Duodenal mucosa (tissue), 2 donors: ENCODE data around the gene SLC17A9.

Experiments
- H3K27ac ChIP-seq: one replicate; pipeline ENCODE4 v1.7.0; 2013; ENCODE audit warnings: low read depth, low read length
- H3K27me3 ChIP-seq, 2 donors: one replicate each; pipeline ENCODE4 v1.7.0; 2013; ENCODE audit warnings: low read length in 2 of 2, control low read depth in 1 of 2; ENCODE audit not compliant: insufficient read depth in 2 of 2, control insufficient read depth in 1 of 2
- H3K36me3 ChIP-seq, 2 donors: one replicate each; pipeline ENCODE4 v1.7.0; 2013; ENCODE audit warnings: low read length in 2 of 2, control low read depth in 1 of 2; ENCODE audit not compliant: insufficient read depth in 2 of 2, control insufficient read depth in 1 of 2
- H3K4me1 ChIP-seq, 2 donors: one replicate each; pipeline ENCODE4 v1.7.0; 2013; ENCODE audit warnings: low read length in 2 of 2, control low read depth in 1 of 2; ENCODE audit not compliant: insufficient read depth in 2 of 2, control insufficient read depth in 1 of 2
- H3K4me3 ChIP-seq, 2 donors: one replicate each; pipeline ENCODE4 v1.7.0; 2013; ENCODE audit warnings: low read length in 2 of 2, low read depth in 1 of 2
- H3K9ac ChIP-seq, 2 donors: one replicate each; pipeline ENCODE4 v1.7.0; 2013; ENCODE audit warnings: low read length in 2 of 2, low read depth in 1 of 2
- H3K9me3 ChIP-seq, 2 donors: one replicate each; pipeline ENCODE4 v1.7.0; 2013; ENCODE audit warnings: low read length in 2 of 2, control low read depth in 1 of 2; ENCODE audit not compliant: control insufficient read depth in 1 of 2

The SLC17A9 gene

GRCh38 chr20:62983210-62983609 lies 30.7 kb downstream of the SLC17A9 start:
- Histone ChIP-seq H3K27ac (no peak overlapping the region), H3K4me1 (peaks cover 0 to 2% of the 10 kb centered on the region in 2 donors), H3K27me3 (peaks cover 28 to 46% of the 10 kb centered on the region in 2 donors), H3K9ac (no peak overlapping the region), H3K36me3 (no peaks in the 10 kb centered on the region), H3K9me3 (no peaks in the 10 kb centered on the region), H3K4me3 (no peak overlapping the region)

DNA sequence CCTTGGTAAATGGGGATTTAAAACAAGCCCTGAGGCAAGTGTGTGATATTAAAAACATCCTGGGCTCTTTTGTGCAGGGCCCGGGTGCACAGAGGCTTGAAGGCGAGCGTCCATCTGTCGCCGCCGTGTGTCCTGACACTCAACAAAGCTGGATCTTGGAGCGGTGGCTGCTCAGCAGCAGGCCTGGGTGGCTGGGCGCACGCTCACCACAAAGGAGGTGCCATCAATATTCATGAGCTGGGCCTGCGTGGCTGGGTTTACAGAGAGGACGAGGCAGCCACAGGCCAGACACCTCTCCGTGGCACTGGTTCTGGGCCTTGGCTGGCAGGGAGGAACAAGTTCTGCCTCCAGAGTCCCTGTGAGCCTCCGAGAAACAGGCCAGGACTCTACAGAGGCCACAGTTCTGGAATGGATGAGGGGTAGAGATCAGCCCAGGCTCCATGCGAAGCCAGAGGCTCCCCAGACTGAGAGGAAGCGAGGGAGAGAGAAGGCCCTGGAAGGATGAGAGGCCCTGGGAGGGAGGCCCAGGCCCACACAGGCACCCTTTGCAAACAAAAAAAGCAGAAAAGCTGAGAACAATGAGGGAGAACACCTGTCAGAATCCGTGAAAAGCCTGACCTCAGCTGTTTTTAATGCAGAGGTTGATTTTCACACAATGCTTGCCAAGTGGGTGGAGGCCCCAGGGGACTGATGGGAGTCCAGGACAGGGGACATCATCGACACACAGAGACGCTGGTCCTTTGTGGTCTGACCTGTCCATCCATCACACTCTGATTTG lies 32.3 kb downstream of the SLC17A9 start:
- Histone ChIP-seq H3K36me3 (no peaks in the 10 kb centered on the region), H3K27me3 (peaks cover 22 to 36% of the 10 kb centered on the region in 2 donors), H3K9me3 (no peaks in the 10 kb centered on the region), H3K27ac (no peak overlapping the region), H3K4me1 (no peaks in the 10 kb centered on the region), H3K4me3 (no peak overlapping the region), H3K9ac (no peak overlapping the region)

- H3K4me1 ChIP-seq: no peaks in the 10 kb centered on the region
- no peak overlapping the region for H3K4me3 ChIP-seq
- H3K27ac ChIP-seq: no peak overlapping the region
- H3K27me3 ChIP-seq: peaks cover 18 to 33% of the 10 kb centered on the region in 2 donors
- no peaks in the 10 kb centered on the region for H3K9me3 ChIP-seq
- H3K36me3 ChIP-seq: no peaks in the 10 kb centered on the region
- no peak overlapping the region for H3K9ac ChIP-seq
Observed at GRCh38 chr20:62985444-62985778, 32.9 kb downstream of the SLC17A9 start.

- Histone ChIP-seq H3K27me3 (peaks cover 17 to 26% of the 10 kb centered on the region in 2 donors), H3K36me3 (no peaks in the 10 kb centered on the region), H3K4me3 (no peak overlapping the region)
Observed at GRCh38 chr20:62986257-62986800, 33.8 kb downstream of the SLC17A9 start.

DNA sequence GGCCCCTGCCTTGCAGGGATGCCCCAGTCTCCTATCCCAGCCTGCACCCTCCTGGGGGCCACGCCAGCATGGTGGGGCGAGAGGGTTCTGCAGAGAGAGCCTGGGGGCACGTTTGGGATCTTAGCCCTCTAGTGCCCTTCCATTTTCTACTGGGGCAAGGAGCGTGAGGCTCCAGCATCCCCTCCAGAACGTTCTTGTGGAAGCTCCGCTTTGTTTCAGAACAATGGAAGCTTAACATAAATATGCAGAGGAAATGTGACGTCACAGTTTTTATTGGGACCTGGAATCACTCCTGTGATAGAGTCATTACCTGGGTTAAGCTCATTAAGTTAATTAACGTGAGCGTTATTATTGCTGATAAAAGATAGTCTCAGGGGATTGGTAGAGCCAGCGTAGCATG lies 34.6 kb downstream of the SLC17A9 start:
- no peak overlapping the region for H3K4me3 ChIP-seq
- H3K4me1 ChIP-seq: no peaks in the 10 kb centered on the region
- H3K9me3 ChIP-seq: no peaks in the 10 kb centered on the region
- peaks cover 14 to 23% of the 10 kb centered on the region in 2 donors for H3K27me3 ChIP-seq
- no peak overlapping the region for H3K9ac ChIP-seq
- H3K27ac ChIP-seq: no peak overlapping the region
- no peaks in the 10 kb centered on the region for H3K36me3 ChIP-seq

More at GRCh38 chr20:62986257-62986800, 33.8 kb downstream of the SLC17A9 start:
- H3K4me1 ChIP-seq: no peaks in the 10 kb centered on the region
- H3K9me3 ChIP-seq: no peaks in the 10 kb centered on the region
- no peak overlapping the region for H3K9ac ChIP-seq
- H3K27ac ChIP-seq: no peak overlapping the region

- H3K9ac ChIP-seq: no peak overlapping the region
- H3K9me3 ChIP-seq: no peaks in the 10 kb centered on the region
- H3K27me3 ChIP-seq: peaks cover 10 to 22% of the 10 kb centered on the region in 2 donors
- H3K27ac ChIP-seq: no peak overlapping the region
- peak overlapping the region; percentile 35 to 45 for H3K4me3 ChIP-seq
- H3K36me3 ChIP-seq: no peaks in the 10 kb centered on the region
- no peaks in the 10 kb centered on the region for H3K4me1 ChIP-seq
Observed at GRCh38 chr20:62989201-62989601, 36.7 kb downstream of the SLC17A9 start.

GRCh38 chr20:62990306-62990825 lies 37.9 kb downstream of the SLC17A9 start:
- Histone ChIP-seq H3K9me3 (no peaks in the 10 kb centered on the region), H3K9ac (no peak overlapping the region), H3K4me1 (no peaks in the 10 kb centered on the region), H3K27me3 (peaks cover 10 to 19% of the 10 kb centered on the region in 2 donors), H3K36me3 (no peaks in the 10 kb centered on the region), H3K4me3 (no peak overlapping the region), H3K27ac (no peak overlapping the region)

DNA sequence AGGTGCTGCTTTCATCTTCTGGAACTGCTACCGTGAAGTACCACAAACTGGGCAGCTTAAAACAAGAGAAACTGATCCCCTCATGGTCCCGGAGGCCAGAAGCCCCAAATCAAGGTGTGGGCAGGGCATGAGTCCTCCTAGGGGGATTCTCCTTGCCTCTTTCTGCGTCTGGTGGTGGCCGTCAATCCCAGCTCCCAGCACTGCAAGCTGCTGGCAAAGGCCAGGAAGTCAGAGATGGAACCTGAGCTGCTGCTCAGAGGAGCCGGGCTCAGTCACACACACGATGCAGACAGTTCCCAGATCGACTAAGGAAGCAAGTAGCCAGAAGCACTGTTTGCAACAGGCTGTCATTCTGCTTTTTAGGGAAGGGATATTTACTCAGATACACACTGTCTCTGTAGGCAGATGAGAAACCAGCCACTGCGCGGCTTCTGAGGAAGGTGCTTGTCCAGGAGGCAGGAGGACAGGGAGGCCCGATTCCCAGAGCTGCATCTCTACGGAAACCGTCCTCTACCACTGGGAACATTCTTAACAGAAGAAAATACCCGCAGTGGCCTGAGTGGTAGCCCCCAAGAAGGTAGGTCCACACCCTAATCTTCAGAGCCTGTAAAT lies 38.8 kb downstream of the SLC17A9 start:
- Histone ChIP-seq H3K4me3 (no peak overlapping the region), H3K27ac (no peak overlapping the region), H3K27me3 (peaks cover 10 to 20% of the 10 kb centered on the region in 2 donors), H3K36me3 (no peaks in the 10 kb centered on the region), H3K9me3 (no peaks in the 10 kb centered on the region), H3K9ac (no peak overlapping the region), H3K4me1 (no peaks in the 10 kb centered on the region)

DNA sequence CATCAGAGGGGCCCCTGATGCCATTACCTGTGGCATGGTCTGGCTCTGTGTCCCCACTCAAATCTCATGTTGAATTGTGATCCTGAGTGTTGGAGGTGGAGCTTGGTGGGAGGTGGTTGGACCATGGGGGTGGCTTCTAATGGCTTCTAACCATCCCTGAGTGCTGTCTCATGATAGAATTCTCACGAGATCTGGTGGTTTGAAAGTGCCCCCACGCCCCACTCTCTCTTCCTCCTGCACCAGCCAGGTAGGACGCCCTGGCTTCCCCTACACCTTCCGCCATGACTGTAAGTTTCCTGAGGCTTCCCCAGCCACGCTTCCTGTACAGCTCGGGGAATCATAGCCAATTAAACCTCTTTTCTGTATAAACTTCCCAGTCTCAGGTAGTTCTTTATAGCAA lies 39.4 kb downstream of the SLC17A9 start:
- H3K36me3 ChIP-seq: no peaks in the 10 kb centered on the region
- H3K27ac ChIP-seq: no peak overlapping the region
- H3K4me1 ChIP-seq: no peaks in the 10 kb centered on the region
- H3K4me3 ChIP-seq: no peak overlapping the region
- peaks cover 8 to 26% of the 10 kb centered on the region in 2 donors for H3K27me3 ChIP-seq
- no peaks in the 10 kb centered on the region for H3K9me3 ChIP-seq
- no peak overlapping the region for H3K9ac ChIP-seq

- Histone ChIP-seq H3K27me3 (peaks cover under 1 to 36% of the 10 kb centered on the region in 2 donors), H3K9ac (no peak overlapping the region), H3K27ac (no peak overlapping the region), H3K4me1 (no peaks in the 10 kb centered on the region), H3K36me3 (no peaks in the 10 kb centered on the region), H3K4me3 (no peak overlapping the region), H3K9me3 (no peaks in the 10 kb centered on the region)
Observed at GRCh38 chr20:62993856-62994494, 41.5 kb downstream of the SLC17A9 start.
